ENCODE measurements around the gene SLC22A1.

- no peak for TF ChIP-seq EZH2 (IDR thresholded peaks at IDR 0.05; ENCODE audit: borderline replicate concordance, insufficient read depth, low read depth, low read length, poor library complexity, severe bottlenecking)
- TF ChIP-seq, protein P1, sequence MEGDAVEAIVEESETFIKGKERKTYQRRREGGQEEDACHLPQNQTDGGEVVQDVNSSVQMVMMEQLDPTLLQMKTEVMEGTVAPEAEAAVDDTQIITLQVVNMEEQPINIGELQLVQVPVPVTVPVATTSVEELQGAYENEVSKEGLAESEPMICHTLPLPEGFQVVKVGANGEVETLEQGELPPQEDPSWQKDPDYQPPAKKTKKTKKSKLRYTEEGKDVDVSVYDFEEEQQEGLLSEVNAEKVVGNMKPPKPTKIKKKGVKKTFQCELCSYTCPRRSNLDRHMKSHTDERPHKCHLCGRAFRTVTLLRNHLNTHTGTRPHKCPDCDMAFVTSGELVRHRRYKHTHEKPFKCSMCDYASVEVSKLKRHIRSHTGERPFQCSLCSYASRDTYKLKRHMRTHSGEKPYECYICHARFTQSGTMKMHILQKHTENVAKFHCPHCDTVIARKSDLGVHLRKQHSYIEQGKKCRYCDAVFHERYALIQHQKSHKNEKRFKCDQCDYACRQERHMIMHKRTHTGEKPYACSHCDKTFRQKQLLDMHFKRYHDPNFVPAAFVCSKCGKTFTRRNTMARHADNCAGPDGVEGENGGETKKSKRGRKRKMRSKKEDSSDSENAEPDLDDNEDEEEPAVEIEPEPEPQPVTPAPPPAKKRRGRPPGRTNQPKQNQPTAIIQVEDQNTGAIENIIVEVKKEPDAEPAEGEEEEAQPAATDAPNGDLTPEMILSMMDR (IDR thresholded peaks at IDR 0.05): no peak
Measured at GRCh38 chr6:160138839-160139419, 17.3 kb downstream of the SLC22A1 start.

Measured in B cell (primary cell).